Left lung (tissue), 14 donors: ENCODE results near the gene CMKLR1. TPM values are rescaled to one million over a fixed set of nuclear protein-coding genes. Genes with fewer than 3 reads are reported as not detected.
A peak's percentile ranks its signal among the peaks of the same experiment; 100 is the strongest.

ENCODE experiments used
- ATAC-seq: fragments of 200-7000 bp; cut with Tn5 transposase; one replicate; pipeline ENCODE4 v1.9.1; 2020; ENCODE audit warnings: moderate library complexity
- DNase-seq, 4 donors: peaks; one replicate each; pipeline ENCODE4 v3.0.0-alpha.2; 2013 to 2020
- H3K27ac ChIP-seq, 2 donors: fragments of 200-600 bp; sonication (generic) in 1 of 2; one replicate each; pipeline versions ENCODE4 v1.5.0 to v1.8.0; 2020 to 2021
- H3K27me3 ChIP-seq, 2 donors: fragments of 200-600 bp; sonication (generic) in 1 of 2; one replicate each; pipeline versions ENCODE4 v1.5.0 to v1.8.0; 2020 to 2021
- H3K36me3 ChIP-seq, 2 donors: fragments of 200-600 bp; sonication (generic) in 1 of 2; one replicate each; pipeline versions ENCODE4 v1.5.0 to v1.8.0; 2020 to 2021
- H3K4me1 ChIP-seq, 2 donors: fragments of 200-600 bp; one replicate each; pipeline ENCODE4 v1.8.0; 2021
- H3K4me3 ChIP-seq, 2 donors: fragments of 200-600 bp; sonication (generic) in 1 of 2; one replicate each; pipeline versions ENCODE4 v1.5.0 to v1.8.0; 2020 to 2021; ENCODE audit warnings: mild to moderate bottlenecking in 1 of 2
- H3K9me3 ChIP-seq, 2 donors: fragments of 200-600 bp; sonication (generic) in 1 of 2; one replicate each; pipeline versions ENCODE4 v1.5.0 to v1.8.0; 2020 to 2021
- intact Hi-C, 2 donors: fragments of 100-400 bp; cut with DNase I; formaldehyde crosslinking; loops; one replicate each; pipeline versions ENCODE4 v1.11.2 to v1.14.2; 2022
- long read RNA-seq, 12 donors: library from polyadenylated mRNA in 2 of 12; unstranded in 2 of 12; transcript quantifications; one replicate each; pipeline ENCODE4 v2.0.0 and lab custom pipeline, GENCODE V29; 2019 to 2026
- polyA plus RNA-seq, 6 donors: library from polyadenylated mRNA; unstranded; fragments of 120-200 nt; gene quantifications; one replicate each; pipeline ENCODE4 v1.2.1, GENCODE V29; 2013; ENCODE audit not compliant: insufficient read length in 6 of 6
- total RNA-seq, 2 donors: library from RNA; stranded (reverse); fragmentation: NEBNext Ultra II Directional; extraction: Animal tissue kit (Norgen Biotek cat#: 25700); gene quantifications; one replicate each; pipeline ENCODE4 v1.2.1, GENCODE V29; 2021
- TF ChIP-seq, protein P1 (sequence below), 2 donors: fragments of 200-600 bp; sonication (generic) in 1 of 2; IDR thresholded peaks; one replicate each; pipeline versions ENCODE4 v1.5.0 to v1.8.0; 2021; ENCODE audit warnings: antibody characterized with exemption in 2 of 2
- donor health status: DM: no; HTN: yes; CAD: no.
- donor health status: DM: no; HTN: no; CAD: no.

CMKLR1 gene, protein sequence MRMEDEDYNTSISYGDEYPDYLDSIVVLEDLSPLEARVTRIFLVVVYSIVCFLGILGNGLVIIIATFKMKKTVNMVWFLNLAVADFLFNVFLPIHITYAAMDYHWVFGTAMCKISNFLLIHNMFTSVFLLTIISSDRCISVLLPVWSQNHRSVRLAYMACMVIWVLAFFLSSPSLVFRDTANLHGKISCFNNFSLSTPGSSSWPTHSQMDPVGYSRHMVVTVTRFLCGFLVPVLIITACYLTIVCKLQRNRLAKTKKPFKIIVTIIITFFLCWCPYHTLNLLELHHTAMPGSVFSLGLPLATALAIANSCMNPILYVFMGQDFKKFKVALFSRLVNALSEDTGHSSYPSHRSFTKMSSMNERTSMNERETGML
- total RNA-seq = 10 to 100 TPM; 19.0 to 31.2 TPM
- 10 to 100 TPM; 10.1 to 14.7 (median 12.4) TPM for polyA plus RNA-seq
- long read RNA-seq, donor 1, full-length matches to known transcripts = 2 of 2 reads
- long read RNA-seq, donor 1, partial matches to known transcripts = 0 of 2 reads
- long read RNA-seq, donor 1, other reads (novel, unspliced or antisense) = 0 of 2 reads
- long read RNA-seq, donor 2, partial matches to known transcripts = 0 of 1 reads
- long read RNA-seq, donor 2, other reads (novel, unspliced or antisense) = 0 of 1 reads
- long read RNA-seq, donor 3, full-length matches to known transcripts = 1 of 1 reads
- long read RNA-seq, donor 3, partial matches to known transcripts = 0 of 1 reads
- long read RNA-seq, donor 3, other reads (novel, unspliced or antisense) = 0 of 1 reads
- long read RNA-seq, donor 4, partial matches to known transcripts = 1 of 4 reads
- long read RNA-seq, donor 4, other reads (novel, unspliced or antisense) = 2 of 4 reads
- long read RNA-seq, donor 5, full-length matches to known transcripts = 9 of 9 reads
- long read RNA-seq, donor 5, partial matches to known transcripts = 0 of 9 reads
- long read RNA-seq, donor 5, other reads (novel, unspliced or antisense) = 0 of 9 reads
- long read RNA-seq, donor 6, full-length matches to known transcripts = 1 of 1 reads
- long read RNA-seq, donor 6, partial matches to known transcripts = 0 of 1 reads
- long read RNA-seq, donor 6, other reads (novel, unspliced or antisense) = 0 of 1 reads
- long read RNA-seq, donor 7 = 0 reads
- long read RNA-seq, donor 8, full-length matches to known transcripts = 7 of 7 reads
- long read RNA-seq, donor 8, partial matches to known transcripts = 0 of 7 reads
- long read RNA-seq, donor 8, other reads (novel, unspliced or antisense) = 0 of 7 reads
- long read RNA-seq, donor 9 = 0 reads
- long read RNA-seq, donor 10, partial matches to known transcripts = 0 of 2 reads
- long read RNA-seq, donor 10, other reads (novel, unspliced or antisense) = 1 of 2 reads
- long read RNA-seq, donor 11 = 0 reads
- long read RNA-seq, donor 12, full-length matches to known transcripts = 2 of 2 reads
- long read RNA-seq, donor 12, partial matches to known transcripts = 0 of 2 reads
- long read RNA-seq, donor 12, other reads (novel, unspliced or antisense) = 0 of 2 reads

GRCh38 chr12:108338915-108339657, at the start of gene CMKLR1:
TSS of gene CMKLR1 (minus strand) at chr12:108339311. CDS start at chr12:108293591, 45,720 bp downstream.
- Histone ChIP-seq H3K36me3 (no peaks in the 10 kb centered on the region), H3K27me3 (peaks cover 0 to 14% of the 10 kb centered on the region in 2 donors), H3K4me3 (peak within 1 kb of the TSS; percentile 5 to 35), H3K27ac (peak within 1 kb of the TSS in 1 of 2 donors; percentile 57), H3K4me1 (peaks cover 1 to 52% of the 10 kb centered on the region in 2 donors), H3K9me3 (no peaks in the 10 kb centered on the region)
- DNase-seq (peak in 3 of 4 donors; percentile 48 to 69 (median 53)), ATAC-seq (peak; percentile 62)
- intact Hi-C loops = no loop called here
- TF ChIP-seq, protein P1, sequence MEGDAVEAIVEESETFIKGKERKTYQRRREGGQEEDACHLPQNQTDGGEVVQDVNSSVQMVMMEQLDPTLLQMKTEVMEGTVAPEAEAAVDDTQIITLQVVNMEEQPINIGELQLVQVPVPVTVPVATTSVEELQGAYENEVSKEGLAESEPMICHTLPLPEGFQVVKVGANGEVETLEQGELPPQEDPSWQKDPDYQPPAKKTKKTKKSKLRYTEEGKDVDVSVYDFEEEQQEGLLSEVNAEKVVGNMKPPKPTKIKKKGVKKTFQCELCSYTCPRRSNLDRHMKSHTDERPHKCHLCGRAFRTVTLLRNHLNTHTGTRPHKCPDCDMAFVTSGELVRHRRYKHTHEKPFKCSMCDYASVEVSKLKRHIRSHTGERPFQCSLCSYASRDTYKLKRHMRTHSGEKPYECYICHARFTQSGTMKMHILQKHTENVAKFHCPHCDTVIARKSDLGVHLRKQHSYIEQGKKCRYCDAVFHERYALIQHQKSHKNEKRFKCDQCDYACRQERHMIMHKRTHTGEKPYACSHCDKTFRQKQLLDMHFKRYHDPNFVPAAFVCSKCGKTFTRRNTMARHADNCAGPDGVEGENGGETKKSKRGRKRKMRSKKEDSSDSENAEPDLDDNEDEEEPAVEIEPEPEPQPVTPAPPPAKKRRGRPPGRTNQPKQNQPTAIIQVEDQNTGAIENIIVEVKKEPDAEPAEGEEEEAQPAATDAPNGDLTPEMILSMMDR (IDR thresholded peaks at IDR 0.05) = no peak

GRCh38 chr12:108387771-108388170, 48.7 kb upstream of the CMKLR1 start:
- intact Hi-C loops = no loop called here
- Histone ChIP-seq H3K4me1 (no peaks in the 10 kb centered on the region), H3K9me3 (peaks cover 0 to 12% of the 10 kb centered on the region in 2 donors), H3K4me3 (no peak overlapping the region), H3K36me3 (no peaks in the 10 kb centered on the region), H3K27ac (no peak overlapping the region), H3K27me3 (peaks cover 0 to 8% of the 10 kb centered on the region in 2 donors)
- TF ChIP-seq, protein P1 (IDR thresholded peaks at IDR 0.05) = no peak
- ATAC-seq (no peak), DNase-seq (no peak)

GRCh38 chr12:108386709-108387360, 47.7 kb upstream of the CMKLR1 start:
- no peak overlapping the region for H3K27ac ChIP-seq
- H3K9me3 ChIP-seq = peaks cover 0 to 12% of the 10 kb centered on the region in 2 donors
- H3K4me3 ChIP-seq = no peak overlapping the region
- no peaks in the 10 kb centered on the region for H3K4me1 ChIP-seq
- no peak for DNase-seq
- intact Hi-C loops = no loop called here
- no peaks in the 10 kb centered on the region for H3K36me3 ChIP-seq
- H3K27me3 ChIP-seq = peaks cover 0 to 8% of the 10 kb centered on the region in 2 donors
- TF ChIP-seq, protein P1 (IDR thresholded peaks at IDR 0.05) = no peak
- ATAC-seq = no peak

DNA sequence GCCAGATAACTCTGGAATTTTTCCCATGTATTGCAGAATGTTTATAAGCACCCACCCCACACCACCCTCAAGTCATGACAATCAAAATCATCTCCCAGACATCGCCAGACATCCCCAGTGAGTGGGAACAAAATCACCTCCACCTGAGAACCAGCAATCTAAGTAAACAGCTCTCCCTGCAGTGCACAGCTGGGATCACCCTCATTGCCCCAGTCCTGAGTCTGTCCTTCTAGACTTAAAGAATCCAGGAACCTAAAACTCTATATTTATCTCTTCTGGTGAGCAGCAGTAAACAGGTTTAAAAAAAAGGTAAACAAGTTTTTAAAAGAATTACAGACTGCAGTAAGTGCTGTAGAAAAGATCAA, 43.3 kb upstream of the CMKLR1 start:
- DNase-seq (no peak), ATAC-seq (no peak)
- TF ChIP-seq, protein P1 (IDR thresholded peaks at IDR 0.05) = no peak
- H3K4me3 ChIP-seq = no peak overlapping the region
- peaks cover 0 to 5% of the 10 kb centered on the region in 2 donors for H3K27me3 ChIP-seq
- H3K27ac ChIP-seq = no peak overlapping the region
- peaks cover 0 to 15% of the 10 kb centered on the region in 2 donors for H3K9me3 ChIP-seq
- no peaks in the 10 kb centered on the region for H3K4me1 ChIP-seq
- H3K36me3 ChIP-seq = no peaks in the 10 kb centered on the region
- intact Hi-C loops = no loop called here
